Pancreas (tissue), 10 donors: ENCODE measurements around the gene AMER3. TPM values are rescaled to one million over a fixed set of nuclear protein-coding genes. Genes with fewer than 3 reads are reported as not detected.

Experiments
- ATAC-seq, 4 donors: fragments of 200-7000 bp; cut with Tn5 transposase; one replicate each; pipeline versions ENCODE4 v1.8.0 to v1.9.1; 2020; ENCODE audit warnings: mild to moderate bottlenecking in 4 of 4, moderate library complexity in 4 of 4
- DNase-seq, 6 donors: peaks; one replicate each; pipeline ENCODE4 v3.0.0-alpha.2; 2020
- FAIRE-seq: peaks from 2 replicates; lab custom pipeline; 2012; peaks lifted over from hg19 to GRCh38; lab: Jason Lieb, UNC
- H3K27ac ChIP-seq, 4 donors: fragments of 200-600 bp; sonication (generic); 1 replicate in 3 of 4; 2 replicates in 1 of 4; pipeline versions ENCODE4 v1.5.0 to v1.8.0; 2020
- H3K27me3 ChIP-seq, 4 donors: fragments of 200-600 bp; one replicate each; pipeline ENCODE4 v1.8.0; 2021
- H3K36me3 ChIP-seq, 3 donors: fragments of 200-600 bp; sonication (generic) in 1 of 3; one replicate each; pipeline versions ENCODE4 v1.5.0 to v1.8.0; 2020 to 2021
- H3K4me1 ChIP-seq, 3 donors: fragments of 200-600 bp; one replicate each; pipeline ENCODE4 v1.8.0; 2021
- H3K4me3 ChIP-seq, 4 donors: fragments of 200-600 bp; sonication (generic) in 2 of 4; one replicate each; pipeline versions ENCODE4 v1.5.0 to v1.8.0; 2020 to 2021
- H3K9me3 ChIP-seq, 4 donors: fragments of 200-600 bp; one replicate each; pipeline ENCODE4 v1.8.0; 2021
- WGBS, 2 donors: extraction: QIAGEN DNeasy Blood & Tissue Kit; methylation state at CpG; one replicate each; pipeline ENCODE4 v1.1.7; 2013; 5-methylcytosine and 5-hydroxymethylcytosine counted together
- intact Hi-C, 3 donors: fragments of 100-400 bp; cut with DNase I; formaldehyde crosslinking; loops; one replicate each; pipeline versions ENCODE4 v1.11.1 to v1.14.2; 2022
- polyA plus RNA-seq, 2 donors: library from polyadenylated mRNA; stranded (reverse); fragments of 200-250 nt; gene quantifications; one replicate each; pipeline ENCODE4 v1.2.3, GENCODE V29; 2013
- total RNA-seq, 6 donors: library from RNA; stranded (reverse); fragmentation: NEBNext Ultra II Directional in 4 of 6; extraction: Animal tissue kit (Norgen Biotek cat#: 25700) in 4 of 6; gene quantifications; one replicate each; pipeline versions ENCODE4 v1.2.1 to v1.2.4, GENCODE V29; 2021 to 2023
- TF ChIP-seq, protein P1 (sequence below), 4 donors: fragments of 200-600 bp; sonication (generic) in 3 of 4; IDR thresholded peaks; one replicate each; pipeline versions ENCODE4 v1.5.0 to v1.8.0; 2021; ENCODE audit warnings: antibody characterized with exemption in 4 of 4
- donor health status: healthy with polysubstance abuse.
- donor health status: DM: no; HTN: no; CAD: no; lungs with moderate emphysema.
- donor health status: DM: no; HTN: no; CAD: no.
- donor health status: control.
- donor health status: control.
- donor health status: Bipolar disorder and iron deficiency.
- donor health status: DM: yes; HTN: yes; CAD: no.
- donor health status: DM: no; HTN: no; CAD: no.
- donor health status: DM: no; HTN: no; CAD: no.
- donor health status: DM: yes; HTN: yes; CAD: no.

The AMER3 gene
- total and polyA plus RNA-seq, 8 donors: 0.25 to 2.1 (median 0.74) TPM

DNA sequence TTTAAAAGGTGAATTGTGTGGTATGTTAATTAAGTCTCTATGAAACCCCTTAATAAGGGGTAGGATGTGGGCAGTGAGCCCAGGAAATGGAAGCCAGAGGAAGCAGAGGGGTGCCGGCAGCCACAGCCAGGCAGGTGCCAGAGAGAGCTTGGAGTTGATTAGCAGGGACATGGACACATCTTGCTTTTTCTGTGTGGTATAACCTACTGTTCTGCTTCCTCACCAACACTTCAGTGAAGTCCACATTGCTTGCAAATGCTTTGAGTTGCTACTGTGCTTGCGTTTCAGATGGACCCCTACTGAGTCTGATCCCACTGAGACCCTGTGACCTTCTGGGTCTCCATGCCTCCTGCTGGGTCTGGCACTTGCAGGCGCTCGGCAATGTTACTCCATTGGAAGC lies 51.0 kb downstream of the AMER3 start:
- DNase-seq: no peak
- no peak overlapping the region for H3K27ac ChIP-seq
- no peak overlapping the region for H3K4me3 ChIP-seq
- no peaks in the 10 kb centered on the region for H3K9me3 ChIP-seq
- whole genome bisulfite sequencing, 2 donors: 63 to 73% methylated on average over 4 of the region's 4 CpGs
- ATAC-seq: no peak
- TF ChIP-seq, protein P1, sequence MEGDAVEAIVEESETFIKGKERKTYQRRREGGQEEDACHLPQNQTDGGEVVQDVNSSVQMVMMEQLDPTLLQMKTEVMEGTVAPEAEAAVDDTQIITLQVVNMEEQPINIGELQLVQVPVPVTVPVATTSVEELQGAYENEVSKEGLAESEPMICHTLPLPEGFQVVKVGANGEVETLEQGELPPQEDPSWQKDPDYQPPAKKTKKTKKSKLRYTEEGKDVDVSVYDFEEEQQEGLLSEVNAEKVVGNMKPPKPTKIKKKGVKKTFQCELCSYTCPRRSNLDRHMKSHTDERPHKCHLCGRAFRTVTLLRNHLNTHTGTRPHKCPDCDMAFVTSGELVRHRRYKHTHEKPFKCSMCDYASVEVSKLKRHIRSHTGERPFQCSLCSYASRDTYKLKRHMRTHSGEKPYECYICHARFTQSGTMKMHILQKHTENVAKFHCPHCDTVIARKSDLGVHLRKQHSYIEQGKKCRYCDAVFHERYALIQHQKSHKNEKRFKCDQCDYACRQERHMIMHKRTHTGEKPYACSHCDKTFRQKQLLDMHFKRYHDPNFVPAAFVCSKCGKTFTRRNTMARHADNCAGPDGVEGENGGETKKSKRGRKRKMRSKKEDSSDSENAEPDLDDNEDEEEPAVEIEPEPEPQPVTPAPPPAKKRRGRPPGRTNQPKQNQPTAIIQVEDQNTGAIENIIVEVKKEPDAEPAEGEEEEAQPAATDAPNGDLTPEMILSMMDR (IDR thresholded peaks at IDR 0.05): no peak
- intact Hi-C loops: no loop called here
- no peaks in the 10 kb centered on the region for H3K4me1 ChIP-seq
- H3K27me3 ChIP-seq: no peaks in the 10 kb centered on the region
- FAIRE-seq: no peak
- no peaks in the 10 kb centered on the region for H3K36me3 ChIP-seq

DNA sequence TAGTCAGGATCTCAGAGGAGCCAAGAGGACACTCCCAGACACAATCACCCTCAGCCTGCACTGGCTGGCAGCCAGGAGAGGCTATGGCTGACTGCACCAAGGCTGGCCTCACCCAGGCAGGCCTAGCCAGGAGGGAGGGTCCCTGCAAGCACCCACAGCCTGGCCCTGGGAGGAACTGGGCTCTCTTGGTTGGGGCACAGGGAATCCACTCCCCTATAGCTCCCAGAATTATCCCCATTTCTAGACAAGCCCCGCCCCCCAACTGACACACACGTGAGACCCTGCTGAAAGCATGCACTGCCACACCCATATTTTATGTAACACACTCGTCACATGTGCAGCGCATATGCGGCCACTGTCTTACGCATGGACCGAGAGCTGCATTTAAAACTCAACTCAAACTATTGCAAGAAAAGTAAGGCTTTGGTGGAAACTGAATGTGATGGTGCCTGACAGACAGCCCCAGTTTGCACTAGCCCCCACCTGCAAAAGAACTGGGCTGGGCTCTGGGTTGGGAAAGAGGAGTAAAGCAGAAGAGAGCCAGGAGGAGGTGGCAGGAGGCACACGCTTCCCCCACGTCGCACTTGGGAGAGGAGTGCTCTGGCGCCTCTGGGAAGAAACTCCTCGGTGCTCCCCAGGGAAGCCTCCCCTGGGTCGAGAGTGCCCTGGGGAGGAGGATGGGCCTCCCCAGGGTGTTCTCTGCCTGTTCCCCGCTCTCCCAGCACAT lies 52.5 kb downstream of the AMER3 start:
- Histone ChIP-seq H3K27me3 (no peaks in the 10 kb centered on the region), H3K4me1 (no peaks in the 10 kb centered on the region), H3K4me3 (no peak overlapping the region), H3K9me3 (no peaks in the 10 kb centered on the region), H3K36me3 (no peaks in the 10 kb centered on the region), H3K27ac (no peak overlapping the region)
- ATAC-seq (no peak), DNase-seq (no peak), FAIRE-seq (no peak)
- TF ChIP-seq, protein P1 (IDR thresholded peaks at IDR 0.05): no peak
- WGBS, 2 donors: 76 to 79% methylated on average over 14 of the region's 14 CpGs
- intact Hi-C loops: no loop called here

DNA sequence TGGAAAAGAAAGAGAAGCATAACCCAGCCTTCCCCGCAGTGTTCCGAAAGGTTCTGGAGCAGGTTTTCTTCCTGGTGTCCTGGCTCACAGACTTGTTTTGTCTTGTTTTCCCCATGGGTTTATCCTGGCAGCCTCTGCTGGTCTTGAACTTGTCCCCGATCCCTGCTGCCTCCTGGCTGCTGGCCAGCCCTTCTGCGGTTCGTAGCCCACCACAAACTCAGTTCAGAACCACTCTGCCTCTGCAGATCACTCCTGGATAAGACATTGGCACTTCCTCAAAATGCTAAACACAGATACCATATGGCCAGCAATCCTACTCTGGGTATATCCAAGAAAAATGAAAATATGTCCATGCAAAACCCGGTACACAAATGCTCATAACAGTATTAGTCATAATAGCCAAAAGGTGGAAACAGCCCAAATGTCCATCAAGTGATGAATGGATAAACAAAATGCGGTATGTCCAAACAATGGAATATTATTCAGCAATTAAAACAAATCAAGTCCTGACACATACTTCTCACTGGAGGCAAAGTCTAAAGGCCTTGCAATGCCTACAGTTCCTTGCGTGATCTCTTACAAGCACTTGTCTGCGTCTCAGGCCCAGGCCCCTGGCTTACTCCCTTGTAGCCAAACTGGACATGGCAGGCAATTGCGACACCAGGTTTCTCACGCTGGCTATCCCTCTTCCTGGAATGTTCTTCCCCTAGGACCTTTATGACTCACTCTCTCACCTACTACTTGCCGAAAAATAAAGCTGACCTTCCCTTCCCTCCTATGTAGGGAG lies 53.3 kb downstream of the AMER3 start:
- TF ChIP-seq, protein P1 (IDR thresholded peaks at IDR 0.05): no peak
- Histone ChIP-seq H3K36me3 (no peaks in the 10 kb centered on the region), H3K27ac (no peak overlapping the region), H3K4me1 (no peaks in the 10 kb centered on the region), H3K4me3 (no peak overlapping the region), H3K27me3 (no peaks in the 10 kb centered on the region), H3K9me3 (no peaks in the 10 kb centered on the region)
- no peak for FAIRE-seq
- ATAC-seq: no peak
- intact Hi-C loops: no loop called here
- 84 to 85% methylated on average over 12 of the region's 12 CpGs for WGBS, 2 donors
- DNase-seq: no peak

DNA sequence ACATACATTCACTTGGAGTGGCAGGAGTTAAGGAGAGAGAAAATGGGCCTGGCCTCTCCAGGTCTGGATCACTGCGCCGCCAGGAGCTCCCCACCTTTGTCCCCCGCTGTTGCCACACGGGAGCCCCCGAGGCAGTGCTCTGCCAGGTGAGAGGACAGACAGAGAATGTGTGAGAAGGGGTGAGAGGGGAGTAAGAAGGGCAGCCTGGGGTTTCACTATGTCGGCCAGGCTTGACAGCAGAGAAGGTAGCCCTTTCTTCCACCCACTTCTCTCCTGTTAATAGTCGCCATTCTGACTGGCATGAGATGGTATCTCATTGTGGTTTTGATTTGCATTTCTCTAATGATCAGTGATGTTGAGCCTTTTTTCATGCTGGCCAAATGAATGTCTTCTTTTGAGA lies 55.1 kb downstream of the AMER3 start:
- no peaks in the 10 kb centered on the region for H3K4me1 ChIP-seq
- TF ChIP-seq, protein P1 (IDR thresholded peaks at IDR 0.05): no peak
- no peak overlapping the region for H3K27ac ChIP-seq
- intact Hi-C loops: no loop called here
- H3K9me3 ChIP-seq: no peaks in the 10 kb centered on the region
- no peaks in the 10 kb centered on the region for H3K36me3 ChIP-seq
- H3K4me3 ChIP-seq: no peak overlapping the region
- WGBS, 2 donors: 47 to 60% methylated on average over 7 of the region's 7 CpGs
- DNase-seq (no peak), FAIRE-seq (no peak), ATAC-seq (no peak)
- H3K27me3 ChIP-seq: no peaks in the 10 kb centered on the region

DNA sequence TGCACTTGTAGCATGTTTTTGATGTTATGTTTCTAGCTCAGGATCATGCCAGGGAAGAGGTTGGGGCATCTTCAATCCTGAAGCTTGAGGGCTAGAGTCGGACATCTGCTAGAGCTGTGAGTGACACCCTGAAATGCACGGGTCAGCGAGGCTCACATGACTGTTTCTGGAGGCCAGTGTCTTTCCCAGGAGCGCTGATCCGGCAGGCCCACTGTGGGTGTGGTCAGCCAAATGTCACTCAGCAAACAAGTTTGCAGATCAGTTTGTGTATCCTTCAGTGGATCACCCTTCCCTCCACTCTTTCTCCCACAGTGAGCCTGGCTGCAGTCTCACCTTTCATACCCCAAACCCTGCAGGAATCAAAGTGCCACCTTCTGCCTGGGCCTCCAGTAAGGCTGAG lies 58.4 kb downstream of the AMER3 start:
- no peaks in the 10 kb centered on the region for H3K36me3 ChIP-seq
- TF ChIP-seq, protein P1 (IDR thresholded peaks at IDR 0.05): no peak
- H3K4me3 ChIP-seq: no peak overlapping the region
- FAIRE-seq: no peak
- 55 to 63% methylated on average over 5 of the region's 5 CpGs for WGBS, 2 donors
- intact Hi-C loops: no loop called here
- DNase-seq: no peak
- H3K9me3 ChIP-seq: no peaks in the 10 kb centered on the region
- H3K4me1 ChIP-seq: no peaks in the 10 kb centered on the region
- no peaks in the 10 kb centered on the region for H3K27me3 ChIP-seq
- no peak for ATAC-seq
- no peak overlapping the region for H3K27ac ChIP-seq
